ENCODE measurements around the gene SOCS4. TPM values are rescaled to one million over a fixed set of nuclear protein-coding genes. Genes with fewer than 3 reads are reported as not detected.

The SOCS4 gene
- total and polyA plus RNA-seq, 2 experiments from 2014 or later: 17.7 to 24.9 TPM

DNA sequence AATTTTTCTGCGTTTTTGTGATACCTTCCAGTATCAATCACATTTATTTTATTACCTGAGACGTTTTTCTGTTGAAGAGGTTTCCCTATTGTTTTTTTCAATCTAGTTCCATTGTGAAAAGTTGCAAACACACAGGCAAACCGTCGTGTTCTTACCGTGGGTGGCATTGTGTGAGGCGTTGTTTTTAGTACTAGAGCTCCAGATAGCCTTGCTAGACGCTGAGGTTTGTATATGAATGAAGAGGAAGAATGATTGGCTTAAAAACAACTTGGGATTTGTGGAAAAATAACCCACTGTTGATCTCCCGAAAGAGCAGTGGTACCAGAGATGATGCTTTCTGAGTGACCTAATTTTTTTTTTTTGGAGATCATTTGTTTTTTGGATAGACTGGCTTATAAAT, 1.0 kb downstream of the SOCS4 start:
- Mint-ChIP-seq H3K9me3 (no peaks in the 10 kb centered on the region), H3K27ac (peak overlapping the region; percentile 95), H3K27me3 (ENCODE audit: insufficient read depth, low read depth, poor library complexity) (peaks cover 2% of the 10 kb centered on the region), H3K4me1 (peaks cover 32% of the 10 kb centered on the region), H3K4me3 (peak overlapping the region; percentile 95), H3K36me3 (ENCODE audit: low read depth) (peaks cover 11% of the 10 kb centered on the region; the same call in 2 of the 3 replicates)
- H3K4me3 ChIP-seq: peak overlapping the region; percentile 94
- H4K20me1 ChIP-seq (replicated peaks; ENCODE audit: insufficient read depth): peaks cover 4% of the 10 kb centered on the region
- no peak overlapping the region for H2AFZ ChIP-seq
- H3K79me2 ChIP-seq (replicated peaks; ENCODE audit: insufficient read depth): peaks cover 88% of the 10 kb centered on the region
- H3K27ac ChIP-seq (ENCODE audit: low read depth): peak overlapping the region; percentile 100
- DNase-seq (ENCODE audit: low spot score) (no peak), ATAC-seq (no peak)
- no peaks in the 10 kb centered on the region for H3K9me2 ChIP-seq (ENCODE audit: insufficient read depth)
- TF ChIP-seq NANOG (IDR thresholded peaks at IDR 0.05; ENCODE audit: borderline replicate concordance): no peak
- TF ChIP-seq, protein P1, sequence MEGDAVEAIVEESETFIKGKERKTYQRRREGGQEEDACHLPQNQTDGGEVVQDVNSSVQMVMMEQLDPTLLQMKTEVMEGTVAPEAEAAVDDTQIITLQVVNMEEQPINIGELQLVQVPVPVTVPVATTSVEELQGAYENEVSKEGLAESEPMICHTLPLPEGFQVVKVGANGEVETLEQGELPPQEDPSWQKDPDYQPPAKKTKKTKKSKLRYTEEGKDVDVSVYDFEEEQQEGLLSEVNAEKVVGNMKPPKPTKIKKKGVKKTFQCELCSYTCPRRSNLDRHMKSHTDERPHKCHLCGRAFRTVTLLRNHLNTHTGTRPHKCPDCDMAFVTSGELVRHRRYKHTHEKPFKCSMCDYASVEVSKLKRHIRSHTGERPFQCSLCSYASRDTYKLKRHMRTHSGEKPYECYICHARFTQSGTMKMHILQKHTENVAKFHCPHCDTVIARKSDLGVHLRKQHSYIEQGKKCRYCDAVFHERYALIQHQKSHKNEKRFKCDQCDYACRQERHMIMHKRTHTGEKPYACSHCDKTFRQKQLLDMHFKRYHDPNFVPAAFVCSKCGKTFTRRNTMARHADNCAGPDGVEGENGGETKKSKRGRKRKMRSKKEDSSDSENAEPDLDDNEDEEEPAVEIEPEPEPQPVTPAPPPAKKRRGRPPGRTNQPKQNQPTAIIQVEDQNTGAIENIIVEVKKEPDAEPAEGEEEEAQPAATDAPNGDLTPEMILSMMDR (conservative IDR thresholded peaks at IDR 0.05; ENCODE audit: low read depth in 2 of 2): no peak
- H3K4me1 ChIP-seq (ENCODE audit: insufficient read depth): peaks cover 43% of the 10 kb centered on the region
- 0 out of 2 replicates have a peak, but pooled peaks cover 4% of the 10 kb centered on the region for H3K36me3 ChIP-seq (ENCODE audit: insufficient read depth)
- no peaks in the 10 kb centered on the region for H3K27me3 ChIP-seq (ENCODE audit: insufficient read depth)
- H3K4me2 ChIP-seq: peak overlapping the region; percentile 94
- peaks cover 19% of the 10 kb centered on the region; the same call in 1 of the 2 replicates for H3F3A ChIP-seq (replicated peaks; ENCODE audit: low read depth)

DNA sequence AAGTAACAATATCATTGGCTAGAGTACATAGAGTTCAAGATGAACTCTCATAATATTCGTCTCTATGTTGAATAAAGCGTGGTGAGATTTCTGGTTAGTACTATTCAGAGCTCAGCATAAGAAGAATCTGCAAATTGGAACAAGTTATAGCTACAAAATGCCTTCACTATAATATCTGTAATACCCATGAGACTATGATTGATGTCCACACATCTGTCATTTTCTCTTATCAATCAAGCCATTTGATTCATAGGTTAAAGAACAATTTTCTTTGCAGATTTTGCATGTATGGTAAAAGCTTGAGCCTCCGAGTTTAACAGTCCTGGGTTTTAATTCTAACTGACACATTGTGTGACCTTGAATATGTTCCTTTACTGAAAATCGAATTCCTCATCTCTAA, 1.4 kb downstream of the SOCS4 start:
- no peak overlapping the region for H3K27ac ChIP-seq (ENCODE audit: low read depth)
- Mint-ChIP-seq H3K4me1 (peaks cover 32% of the 10 kb centered on the region), H3K27me3 (ENCODE audit: insufficient read depth, low read depth, poor library complexity) (peaks cover 2% of the 10 kb centered on the region), H3K36me3 (ENCODE audit: low read depth) (peaks cover 9% of the 10 kb centered on the region; the same call in 2 of the 3 replicates), H3K4me3 (peak overlapping the region; percentile 95), H3K9me3 (no peaks in the 10 kb centered on the region), H3K27ac (no peak overlapping the region)
- peak overlapping the region; percentile 94 for H3K4me2 ChIP-seq
- no peaks in the 10 kb centered on the region for H3K9me2 ChIP-seq (ENCODE audit: insufficient read depth)
- ATAC-seq (no peak), DNase-seq (ENCODE audit: low spot score) (no peak)
- no peak overlapping the region for H2AFZ ChIP-seq
- 0 out of 2 replicates have a peak, but pooled peaks cover under 1% of the 10 kb centered on the region for H3K36me3 ChIP-seq (ENCODE audit: insufficient read depth)
- peaks cover 88% of the 10 kb centered on the region for H3K79me2 ChIP-seq (replicated peaks; ENCODE audit: insufficient read depth)
- H3F3A ChIP-seq (replicated peaks; ENCODE audit: low read depth): peaks cover 19% of the 10 kb centered on the region; the same call in 1 of the 2 replicates
- peak overlapping the region; percentile 94 for H3K4me3 ChIP-seq
- peaks cover 4% of the 10 kb centered on the region for H4K20me1 ChIP-seq (replicated peaks; ENCODE audit: insufficient read depth)
- H3K27me3 ChIP-seq (ENCODE audit: insufficient read depth): no peaks in the 10 kb centered on the region
- H3K4me1 ChIP-seq (ENCODE audit: insufficient read depth): peaks cover 43% of the 10 kb centered on the region
- TF ChIP-seq, protein P2, sequence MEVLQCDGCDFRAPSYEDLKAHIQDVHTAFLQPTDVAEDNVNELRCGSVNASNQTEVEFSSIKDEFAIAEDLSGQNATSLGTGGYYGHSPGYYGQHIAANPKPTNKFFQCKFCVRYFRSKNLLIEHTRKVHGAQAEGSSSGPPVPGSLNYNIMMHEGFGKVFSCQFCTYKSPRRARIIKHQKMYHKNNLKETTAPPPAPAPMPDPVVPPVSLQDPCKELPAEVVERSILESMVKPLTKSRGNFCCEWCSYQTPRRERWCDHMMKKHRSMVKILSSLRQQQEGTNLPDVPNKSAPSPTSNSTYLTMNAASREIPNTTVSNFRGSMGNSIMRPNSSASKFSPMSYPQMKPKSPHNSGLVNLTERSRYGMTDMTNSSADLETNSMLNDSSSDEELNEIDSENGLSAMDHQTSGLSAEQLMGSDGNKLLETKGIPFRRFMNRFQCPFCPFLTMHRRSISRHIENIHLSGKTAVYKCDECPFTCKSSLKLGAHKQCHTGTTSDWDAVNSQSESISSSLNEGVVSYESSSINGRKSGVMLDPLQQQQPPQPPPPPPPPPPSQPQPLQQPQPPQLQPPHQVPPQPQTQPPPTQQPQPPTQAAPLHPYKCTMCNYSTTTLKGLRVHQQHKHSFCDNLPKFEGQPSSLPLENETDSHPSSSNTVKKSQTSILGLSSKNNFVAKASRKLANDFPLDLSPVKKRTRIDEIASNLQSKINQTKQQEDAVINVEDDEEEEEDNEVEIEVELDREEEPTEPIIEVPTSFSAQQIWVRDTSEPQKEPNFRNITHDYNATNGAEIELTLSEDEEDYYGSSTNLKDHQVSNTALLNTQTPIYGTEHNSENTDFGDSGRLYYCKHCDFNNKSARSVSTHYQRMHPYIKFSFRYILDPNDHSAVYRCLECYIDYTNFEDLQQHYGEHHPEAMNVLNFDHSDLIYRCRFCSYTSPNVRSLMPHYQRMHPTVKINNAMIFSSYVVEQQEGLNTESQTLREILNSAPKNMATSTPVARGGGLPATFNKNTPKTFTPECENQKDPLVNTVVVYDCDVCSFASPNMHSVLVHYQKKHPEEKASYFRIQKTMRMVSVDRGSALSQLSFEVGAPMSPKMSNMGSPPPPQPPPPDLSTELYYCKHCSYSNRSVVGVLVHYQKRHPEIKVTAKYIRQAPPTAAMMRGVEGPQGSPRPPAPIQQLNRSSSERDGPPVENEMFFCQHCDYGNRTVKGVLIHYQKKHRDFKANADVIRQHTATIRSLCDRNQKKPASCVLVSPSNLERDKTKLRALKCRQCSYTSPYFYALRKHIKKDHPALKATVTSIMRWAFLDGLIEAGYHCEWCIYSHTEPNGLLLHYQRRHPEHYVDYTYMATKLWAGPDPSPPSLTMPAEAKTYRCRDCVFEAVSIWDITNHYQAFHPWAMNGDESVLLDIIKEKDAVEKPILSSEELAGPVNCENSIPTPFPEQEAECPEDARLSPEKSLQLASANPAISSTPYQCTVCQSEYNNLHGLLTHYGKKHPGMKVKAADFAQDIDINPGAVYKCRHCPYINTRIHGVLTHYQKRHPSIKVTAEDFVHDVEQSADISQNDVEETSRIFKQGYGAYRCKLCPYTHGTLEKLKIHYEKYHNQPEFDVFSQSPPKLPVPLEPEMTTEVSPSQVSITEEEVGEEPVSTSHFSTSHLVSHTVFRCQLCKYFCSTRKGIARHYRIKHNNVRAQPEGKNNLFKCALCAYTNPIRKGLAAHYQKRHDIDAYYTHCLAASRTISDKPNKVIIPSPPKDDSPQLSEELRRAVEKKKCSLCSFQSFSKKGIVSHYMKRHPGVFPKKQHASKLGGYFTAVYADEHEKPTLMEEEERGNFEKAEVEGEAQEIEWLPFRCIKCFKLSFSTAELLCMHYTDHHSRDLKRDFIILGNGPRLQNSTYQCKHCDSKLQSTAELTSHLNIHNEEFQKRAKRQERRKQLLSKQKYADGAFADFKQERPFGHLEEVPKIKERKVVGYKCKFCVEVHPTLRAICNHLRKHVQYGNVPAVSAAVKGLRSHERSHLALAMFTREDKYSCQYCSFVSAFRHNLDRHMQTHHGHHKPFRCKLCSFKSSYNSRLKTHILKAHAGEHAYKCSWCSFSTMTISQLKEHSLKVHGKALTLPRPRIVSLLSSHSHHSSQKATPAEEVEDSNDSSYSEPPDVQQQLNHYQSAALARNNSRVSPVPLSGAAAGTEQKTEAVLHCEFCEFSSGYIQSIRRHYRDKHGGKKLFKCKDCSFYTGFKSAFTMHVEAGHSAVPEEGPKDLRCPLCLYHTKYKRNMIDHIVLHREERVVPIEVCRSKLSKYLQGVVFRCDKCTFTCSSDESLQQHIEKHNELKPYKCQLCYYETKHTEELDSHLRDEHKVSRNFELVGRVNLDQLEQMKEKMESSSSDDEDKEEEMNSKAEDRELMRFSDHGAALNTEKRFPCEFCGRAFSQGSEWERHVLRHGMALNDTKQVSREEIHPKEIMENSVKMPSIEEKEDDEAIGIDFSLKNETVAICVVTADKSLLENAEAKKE (CRISPR knock-in tag; IDR thresholded peaks at IDR 0.05): no peak
- TF ChIP-seq NANOG (IDR thresholded peaks at IDR 0.05; ENCODE audit: borderline replicate concordance) (no peak), ZNF114 (CRISPR knock-in tag; IDR thresholded peaks at IDR 0.05) (no peak), EZH2phosphoT487 (IDR thresholded peaks at IDR 0.05; ENCODE audit: unreplicated experiment) (no peak), JUNB (IDR thresholded peaks at IDR 0.05; ENCODE audit: unreplicated experiment) (no peak)
- TF ChIP-seq, protein P1 (conservative IDR thresholded peaks at IDR 0.05; ENCODE audit: low read depth in 2 of 2): no peak
- TF ChIP-seq, protein P3, sequence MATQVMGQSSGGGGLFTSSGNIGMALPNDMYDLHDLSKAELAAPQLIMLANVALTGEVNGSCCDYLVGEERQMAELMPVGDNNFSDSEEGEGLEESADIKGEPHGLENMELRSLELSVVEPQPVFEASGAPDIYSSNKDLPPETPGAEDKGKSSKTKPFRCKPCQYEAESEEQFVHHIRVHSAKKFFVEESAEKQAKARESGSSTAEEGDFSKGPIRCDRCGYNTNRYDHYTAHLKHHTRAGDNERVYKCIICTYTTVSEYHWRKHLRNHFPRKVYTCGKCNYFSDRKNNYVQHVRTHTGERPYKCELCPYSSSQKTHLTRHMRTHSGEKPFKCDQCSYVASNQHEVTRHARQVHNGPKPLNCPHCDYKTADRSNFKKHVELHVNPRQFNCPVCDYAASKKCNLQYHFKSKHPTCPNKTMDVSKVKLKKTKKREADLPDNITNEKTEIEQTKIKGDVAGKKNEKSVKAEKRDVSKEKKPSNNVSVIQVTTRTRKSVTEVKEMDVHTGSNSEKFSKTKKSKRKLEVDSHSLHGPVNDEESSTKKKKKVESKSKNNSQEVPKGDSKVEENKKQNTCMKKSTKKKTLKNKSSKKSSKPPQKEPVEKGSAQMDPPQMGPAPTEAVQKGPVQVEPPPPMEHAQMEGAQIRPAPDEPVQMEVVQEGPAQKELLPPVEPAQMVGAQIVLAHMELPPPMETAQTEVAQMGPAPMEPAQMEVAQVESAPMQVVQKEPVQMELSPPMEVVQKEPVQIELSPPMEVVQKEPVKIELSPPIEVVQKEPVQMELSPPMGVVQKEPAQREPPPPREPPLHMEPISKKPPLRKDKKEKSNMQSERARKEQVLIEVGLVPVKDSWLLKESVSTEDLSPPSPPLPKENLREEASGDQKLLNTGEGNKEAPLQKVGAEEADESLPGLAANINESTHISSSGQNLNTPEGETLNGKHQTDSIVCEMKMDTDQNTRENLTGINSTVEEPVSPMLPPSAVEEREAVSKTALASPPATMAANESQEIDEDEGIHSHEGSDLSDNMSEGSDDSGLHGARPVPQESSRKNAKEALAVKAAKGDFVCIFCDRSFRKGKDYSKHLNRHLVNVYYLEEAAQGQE (IDR thresholded peaks at IDR 0.05; ENCODE audit: unreplicated experiment): no peak

All from GM23338 (cell line).